ENCODE data around the gene SREBF1.
A peak's percentile ranks its signal among the peaks of the same experiment; 100 is the strongest.
"Not testable (repeated sequence)": the region's sequence is repeated elsewhere in the genome, so short reads cannot be mapped to it uniquely, and the experiment has no call there.

Gene SREBF1

DNA sequence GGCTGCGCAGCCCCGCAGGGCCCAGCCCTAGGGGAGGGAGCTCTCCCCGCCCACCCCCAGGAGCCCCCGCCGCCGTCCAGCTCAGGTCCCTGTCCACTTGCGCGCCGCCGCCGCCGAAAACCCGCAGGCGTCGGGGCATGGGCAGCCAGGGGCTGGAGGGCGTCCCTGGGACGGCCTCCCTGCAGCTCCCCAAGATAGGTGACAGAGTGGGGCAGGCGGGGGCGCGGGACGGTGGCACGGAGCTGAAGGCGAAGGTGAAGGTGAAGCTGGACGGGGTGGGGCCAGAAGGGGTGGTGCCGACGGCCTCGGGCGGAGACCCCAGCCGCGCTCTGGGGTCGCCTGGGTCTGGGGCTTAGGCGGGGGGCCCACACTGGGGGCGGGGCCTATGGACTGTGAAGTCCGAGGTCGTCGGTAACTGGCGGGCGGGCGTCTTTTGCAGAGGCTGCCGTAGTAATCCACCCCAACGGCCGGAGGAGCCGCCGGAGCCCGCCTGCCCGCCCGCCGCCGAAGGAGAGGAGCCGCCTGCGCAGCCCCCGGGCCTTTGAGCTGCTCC lies 27.2 kb downstream of the SREBF1 start:
- DNase-seq = no peak

DNA sequence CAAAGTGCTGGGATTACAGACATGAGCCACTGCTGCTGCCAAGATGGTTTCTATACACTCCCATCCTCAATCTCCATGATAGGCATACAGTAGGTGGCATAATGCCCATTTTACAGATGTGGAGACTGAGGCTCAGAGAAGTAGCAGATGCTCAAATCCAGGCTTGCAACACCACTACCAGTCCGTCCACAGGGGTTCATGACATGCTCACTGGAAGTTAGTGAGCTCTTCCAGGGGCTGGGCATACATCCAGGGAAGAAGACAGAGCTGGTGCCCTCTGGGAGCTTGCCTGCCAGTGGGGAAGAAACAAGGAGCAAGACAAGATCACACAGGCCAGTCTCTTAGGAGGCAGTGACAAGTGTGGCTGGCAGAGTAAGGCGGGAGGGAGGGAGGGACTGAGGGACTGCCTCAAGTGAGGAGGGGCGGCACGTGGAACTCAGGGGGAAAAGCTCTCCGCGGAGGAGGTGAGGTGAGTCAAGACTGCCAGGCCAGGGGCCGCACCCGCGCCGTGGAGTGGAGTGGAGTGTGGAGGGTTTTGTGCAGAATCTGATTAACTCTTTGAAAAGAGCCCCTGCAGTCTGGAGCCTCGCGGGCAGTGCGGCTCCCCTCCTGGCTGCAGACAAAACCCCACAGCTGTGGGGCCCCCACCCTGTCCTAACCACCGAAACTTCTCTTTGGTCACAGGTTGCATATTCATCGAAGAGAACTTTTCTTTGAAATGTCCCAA lies 27.9 kb downstream of the SREBF1 start:
- no peak for DNase-seq

DNA sequence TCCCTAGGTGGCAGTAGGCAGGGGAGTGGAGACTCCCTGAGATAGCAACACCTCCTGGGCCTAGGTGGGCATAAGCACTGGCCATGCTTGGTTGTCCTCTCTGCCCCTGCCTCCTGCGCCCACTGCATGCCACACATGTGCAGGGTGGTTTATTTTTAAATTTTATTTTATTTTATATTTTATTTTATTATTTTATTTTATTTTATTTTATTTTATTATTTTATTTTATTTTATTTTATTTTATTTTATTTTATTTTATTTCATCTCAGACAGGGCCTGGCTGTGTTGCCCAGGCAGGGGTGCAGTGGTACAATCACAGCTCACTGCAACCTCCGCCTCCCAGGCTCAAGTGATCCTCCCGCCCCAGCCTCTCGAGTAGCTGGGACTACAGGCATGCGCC lies 28.6 kb downstream of the SREBF1 start:
- not testable (repeated sequence) for DNase-seq

DNA sequence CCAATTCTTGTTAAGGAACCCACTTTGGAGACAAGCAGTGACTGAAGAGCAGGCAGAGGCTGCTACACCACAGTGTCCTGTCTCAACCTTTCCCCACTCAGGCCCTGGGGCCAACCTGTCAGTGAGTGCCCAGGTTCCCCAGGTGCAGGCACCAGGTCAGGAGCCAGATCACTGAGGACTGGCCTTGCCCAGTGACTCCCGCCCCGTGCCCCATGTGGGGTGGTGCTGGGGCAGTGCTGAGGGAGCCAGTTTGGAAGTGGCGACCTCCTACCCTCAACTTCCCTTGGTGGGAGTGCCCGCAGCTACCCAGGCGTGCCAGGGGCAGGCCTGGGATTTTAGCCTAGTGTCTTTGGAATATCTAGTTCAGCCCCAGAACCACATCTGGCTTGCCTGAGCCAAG lies 29.3 kb downstream of the SREBF1 start:
- DNase-seq = no peak

DNA sequence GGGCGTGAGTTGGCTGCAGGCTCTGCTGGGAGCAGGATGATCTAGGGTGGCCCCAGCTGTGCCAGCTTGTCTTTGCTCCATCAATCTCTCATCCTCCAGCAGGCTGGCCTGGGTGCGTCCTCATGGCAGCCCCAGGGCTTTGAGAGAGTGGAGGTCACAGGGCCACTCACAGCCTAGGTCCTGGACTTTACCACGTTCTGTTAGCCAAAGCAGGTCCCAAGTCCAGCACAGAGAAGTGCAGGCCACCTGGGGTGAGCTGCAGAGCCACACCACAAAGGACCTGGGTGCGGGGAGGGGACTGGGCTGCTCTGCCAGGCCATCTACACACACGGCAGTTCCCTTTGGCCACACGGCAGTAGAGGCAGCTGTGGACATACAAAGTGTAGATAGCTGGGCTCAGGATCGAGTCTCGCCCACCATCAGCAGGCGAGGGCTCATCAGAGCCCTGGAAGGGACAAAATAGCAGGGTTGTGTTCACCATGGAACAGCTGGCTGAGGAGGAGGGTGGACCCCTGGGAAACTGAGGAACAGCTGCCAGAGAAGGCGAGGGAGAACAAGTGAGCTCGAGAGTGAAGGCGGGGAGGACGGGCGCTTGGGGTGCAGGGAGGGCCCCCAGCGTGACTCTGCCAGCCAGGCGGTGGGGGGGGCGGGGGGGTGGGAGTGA lies 30.0 kb downstream of the SREBF1 start:
- no peak for DNase-seq

DNA sequence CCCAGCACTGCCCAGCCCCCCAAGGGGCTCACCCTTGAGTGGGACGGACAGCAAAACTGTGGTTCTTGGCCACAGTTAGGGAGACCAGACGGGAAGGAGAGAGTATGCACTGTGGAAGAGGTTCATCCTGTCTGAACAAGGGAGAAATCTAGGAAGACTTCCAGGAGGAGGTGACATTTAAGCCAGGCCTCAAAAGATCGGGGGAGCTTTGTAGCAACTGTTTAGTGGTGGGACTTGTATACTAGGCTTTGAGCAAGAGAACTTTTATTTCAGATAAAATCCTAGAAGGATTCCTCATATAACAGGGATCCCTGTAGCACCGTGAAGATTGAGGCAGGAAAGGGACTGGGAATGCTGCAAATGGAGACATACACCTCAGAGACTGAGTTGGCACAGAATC lies 30.8 kb downstream of the SREBF1 start:
- DNase-seq = no peak

DNA sequence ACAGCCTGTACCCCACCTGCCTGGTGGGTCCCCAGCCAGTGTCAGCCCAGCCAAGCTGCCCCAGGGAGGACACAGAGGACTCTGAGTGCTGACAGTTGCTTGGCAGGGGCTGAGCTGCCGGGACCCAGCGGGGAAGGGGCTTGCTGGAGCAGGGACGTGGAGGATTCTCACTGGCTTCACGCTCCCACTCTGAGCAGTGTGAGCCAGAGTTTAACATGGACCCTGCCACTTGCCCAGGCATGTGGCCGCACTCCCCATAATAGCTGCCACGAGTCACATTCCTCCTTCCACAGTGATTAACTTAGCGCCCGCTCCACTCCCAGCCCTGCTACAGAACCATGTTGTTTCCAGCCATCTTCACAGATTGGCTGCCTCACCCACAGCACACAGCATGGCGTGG lies 31.2 kb downstream of the SREBF1 start:
- DNase-seq = no peak

DNA sequence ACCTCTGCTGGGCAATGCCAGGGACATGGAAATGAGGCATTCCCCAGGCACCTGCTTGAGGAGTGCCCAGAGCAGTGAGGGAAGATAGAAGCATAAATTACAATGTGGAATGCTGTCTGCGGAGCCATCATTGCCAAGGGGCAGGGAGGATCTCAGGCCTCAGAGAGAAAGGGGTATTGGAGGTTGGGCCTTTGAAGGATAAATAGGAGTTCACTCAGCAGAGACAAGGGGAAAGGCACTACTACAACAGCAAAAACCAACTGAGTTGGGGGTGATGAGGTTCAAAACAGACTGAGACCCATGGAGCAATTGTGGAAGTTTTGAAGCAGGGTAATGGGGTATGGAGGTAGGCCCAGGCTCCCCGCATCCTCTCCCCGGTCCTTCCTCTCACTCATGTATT lies 32.8 kb downstream of the SREBF1 start:
- no peak for DNase-seq

DNA sequence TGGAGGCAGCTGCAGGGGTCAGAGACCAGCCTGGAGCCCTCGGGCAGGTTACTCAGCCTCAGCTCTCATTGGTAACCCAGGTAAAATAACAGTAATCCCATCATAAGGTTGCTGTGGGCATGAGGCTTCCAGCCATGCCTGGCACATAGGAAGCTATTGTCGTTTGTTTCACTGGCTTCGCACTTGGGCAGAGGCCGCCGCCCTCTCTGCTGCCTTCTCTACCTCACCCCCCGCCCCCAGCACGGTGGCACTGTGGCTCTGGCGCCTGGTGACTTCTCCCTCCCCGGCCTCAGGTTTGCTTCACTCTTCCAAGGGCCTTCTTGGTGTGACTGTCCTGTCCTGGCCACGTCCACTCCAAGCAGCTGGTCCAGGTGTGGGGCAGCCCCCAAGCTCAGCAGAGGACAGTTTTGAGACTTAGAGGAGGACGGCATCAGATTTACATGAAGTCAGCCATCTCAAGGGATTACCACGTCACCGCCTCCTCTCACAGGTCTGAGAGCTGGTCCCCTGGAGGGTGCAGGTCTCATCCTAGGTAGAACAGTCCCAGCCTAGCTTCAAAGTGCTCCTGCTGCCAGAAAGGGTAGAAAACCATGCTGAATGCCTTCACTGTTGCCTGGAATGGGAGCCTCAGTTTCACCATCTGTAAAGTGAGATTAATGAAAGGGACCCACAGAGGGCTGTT lies 34.8 kb downstream of the SREBF1 start:
- no peak for DNase-seq

DNA sequence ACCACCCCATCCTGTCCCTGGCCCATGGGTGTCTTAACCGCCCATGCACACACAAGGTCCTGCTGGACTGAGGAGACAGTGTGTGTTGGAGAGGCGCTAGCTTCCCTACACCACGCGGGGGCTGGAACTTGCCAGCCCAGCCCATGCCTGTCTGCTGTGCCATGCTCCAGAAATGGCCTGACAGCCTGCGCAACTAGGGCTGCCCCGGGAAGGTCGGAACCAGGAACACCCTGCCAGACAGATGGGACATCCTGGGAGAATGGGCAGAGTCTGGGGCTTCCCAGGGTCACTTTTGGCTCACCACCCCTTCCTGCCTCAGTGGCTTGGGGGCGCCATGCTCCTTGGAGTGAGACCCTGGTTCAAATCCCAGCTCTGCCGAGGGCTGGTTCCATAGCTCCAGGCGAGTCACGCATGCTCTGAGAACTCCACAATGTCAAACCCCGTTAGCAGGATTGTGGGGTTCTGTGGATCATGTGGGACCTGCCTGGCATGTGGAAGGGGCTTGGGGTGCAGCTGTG lies 36.2 kb downstream of the SREBF1 start:
- no peak for DNase-seq

DNA sequence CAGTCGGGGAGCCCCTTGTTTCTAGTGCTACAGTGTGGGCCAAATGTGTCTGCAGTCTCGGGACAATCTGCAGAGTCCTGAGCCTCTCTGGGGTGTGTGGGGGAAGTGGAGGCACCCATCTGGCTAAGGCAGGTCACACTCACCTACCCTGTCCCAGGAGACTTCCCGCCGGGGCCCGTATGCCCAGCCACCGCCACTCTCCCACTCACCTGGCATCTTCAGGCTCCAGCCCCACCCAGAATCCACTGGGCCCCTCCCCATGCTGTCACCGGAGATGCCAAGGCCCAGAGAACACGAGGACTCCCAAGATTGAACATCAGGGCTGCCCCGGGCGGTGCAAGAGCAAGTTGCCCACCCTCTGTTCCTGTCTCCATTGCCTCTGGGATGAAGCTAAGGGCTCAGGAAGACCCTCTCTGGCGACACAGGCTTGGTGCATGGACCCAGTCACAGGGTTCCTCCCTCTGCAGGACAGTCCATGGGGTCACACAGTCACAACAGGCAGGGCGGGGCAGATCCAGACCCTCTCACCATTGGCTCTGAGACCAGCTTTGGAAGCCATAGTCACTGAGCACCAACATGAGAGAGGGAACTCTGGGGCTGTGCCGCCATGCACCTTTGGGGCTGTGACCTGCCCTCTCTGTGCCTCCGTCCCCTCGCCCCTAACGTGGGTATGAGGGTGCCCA lies 38.1 kb downstream of the SREBF1 start:
- DNase-seq = no peak

DNA sequence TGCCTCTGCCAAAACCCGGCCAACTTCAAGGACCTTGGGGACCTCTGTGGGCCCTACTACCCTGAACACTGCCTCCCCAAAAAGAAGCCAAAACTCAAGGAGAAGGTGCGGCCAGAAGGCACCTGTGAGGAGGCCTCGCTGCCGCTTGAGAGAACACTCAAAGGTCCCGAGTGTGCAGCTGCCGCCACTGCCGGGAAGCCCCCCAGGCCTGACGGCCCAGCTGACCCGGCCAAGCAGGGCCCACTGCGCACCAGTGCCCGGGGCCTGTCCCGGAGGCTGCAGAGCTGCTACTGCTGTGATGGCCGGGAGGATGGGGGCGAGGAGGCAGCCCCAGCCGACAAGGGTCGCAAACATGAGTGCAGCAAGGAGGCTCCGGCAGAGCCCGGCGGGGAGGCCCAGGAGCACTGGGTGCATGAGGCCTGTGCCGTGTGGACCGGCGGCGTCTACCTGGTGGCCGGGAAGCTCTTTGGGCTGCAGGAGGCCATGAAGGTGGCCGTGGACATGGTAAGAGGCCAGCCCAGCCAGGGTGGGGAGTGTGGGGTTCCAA lies 38.7 kb downstream of the SREBF1 start:
- DNase-seq = no peak

DNA sequence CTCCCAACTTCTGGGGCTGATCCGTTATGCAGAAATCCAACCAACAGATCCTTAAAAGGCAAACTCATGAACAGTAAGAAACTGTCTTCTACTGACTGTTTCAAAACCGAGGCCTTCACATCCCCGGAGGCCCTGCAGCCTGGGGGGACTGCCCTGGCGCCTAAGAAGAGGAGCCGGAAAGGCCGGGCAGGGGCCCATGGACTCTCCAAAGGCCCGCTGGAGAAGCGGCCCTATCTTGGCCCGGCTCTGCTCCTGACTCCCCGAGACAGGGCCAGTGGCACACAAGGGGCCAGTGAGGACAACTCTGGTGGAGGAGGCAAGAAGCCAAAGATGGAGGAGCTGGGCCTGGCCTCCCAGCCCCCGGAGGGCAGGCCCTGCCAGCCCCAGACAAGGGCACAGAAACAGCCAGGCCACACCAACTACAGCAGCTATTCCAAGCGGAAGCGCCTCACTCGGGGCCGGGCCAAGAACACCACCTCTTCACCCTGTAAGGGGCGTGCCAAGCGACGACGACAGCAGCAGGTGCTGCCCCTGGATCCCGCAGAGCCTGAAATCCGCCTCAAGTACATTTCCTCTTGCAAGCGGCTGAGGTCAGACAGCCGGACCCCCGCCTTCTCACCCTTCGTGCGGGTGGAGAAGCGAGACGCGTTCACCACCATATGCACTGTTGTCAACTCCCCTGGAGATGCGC lies 39.5 kb downstream of the SREBF1 start:
- DNase-seq = no peak

DNA sequence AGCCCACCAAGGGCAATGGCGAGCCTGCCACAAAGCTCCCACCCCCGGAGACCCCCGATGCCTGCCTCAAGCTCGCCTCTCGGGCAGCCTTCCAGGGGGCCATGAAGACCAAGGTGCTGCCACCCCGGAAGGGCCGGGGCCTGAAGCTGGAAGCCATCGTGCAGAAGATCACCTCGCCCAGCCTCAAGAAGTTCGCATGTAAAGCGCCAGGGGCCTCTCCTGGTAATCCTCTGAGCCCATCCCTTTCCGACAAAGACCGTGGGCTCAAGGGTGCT lies 40.1 kb downstream of the SREBF1 start:
- no peak for DNase-seq

DNA sequence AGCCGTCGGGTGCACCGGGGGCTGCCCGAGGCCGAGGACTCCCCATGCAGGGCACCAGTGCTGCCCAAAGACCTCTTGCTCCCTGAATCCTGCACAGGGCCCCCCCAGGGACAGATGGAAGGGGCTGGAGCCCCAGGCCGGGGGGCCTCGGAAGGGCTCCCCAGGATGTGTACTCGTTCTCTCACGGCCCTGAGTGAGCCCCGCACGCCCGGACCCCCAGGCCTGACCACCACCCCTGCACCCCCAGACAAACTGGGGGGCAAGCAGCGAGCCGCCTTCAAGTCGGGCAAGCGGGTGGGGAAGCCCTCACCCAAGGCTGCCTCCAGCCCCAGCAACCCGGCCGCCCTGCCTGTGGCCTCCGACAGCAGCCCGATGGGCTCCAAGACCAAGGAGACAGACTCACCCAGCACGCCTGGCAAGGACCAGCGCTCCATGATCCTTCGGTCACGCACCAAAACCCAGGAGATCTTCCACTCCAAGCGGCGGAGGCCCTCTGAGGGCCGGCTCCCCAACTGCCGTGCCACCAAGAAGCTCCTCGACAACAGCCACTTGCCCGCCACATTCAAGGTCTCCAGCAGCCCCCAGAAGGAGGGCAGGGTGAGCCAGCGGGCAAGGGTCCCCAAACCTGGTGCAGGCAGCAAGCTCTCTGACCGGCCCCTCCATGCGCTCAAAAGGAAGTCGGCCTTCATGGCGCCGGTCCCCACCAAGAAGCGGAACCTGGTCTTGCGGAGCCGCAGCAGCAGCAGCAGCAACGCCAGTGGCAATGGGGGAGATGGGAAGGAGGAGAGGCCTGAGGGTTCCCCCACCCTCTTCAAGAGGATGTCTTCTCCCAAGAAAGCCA lies 40.6 kb downstream of the SREBF1 start:
- no peak for DNase-seq

DNA sequence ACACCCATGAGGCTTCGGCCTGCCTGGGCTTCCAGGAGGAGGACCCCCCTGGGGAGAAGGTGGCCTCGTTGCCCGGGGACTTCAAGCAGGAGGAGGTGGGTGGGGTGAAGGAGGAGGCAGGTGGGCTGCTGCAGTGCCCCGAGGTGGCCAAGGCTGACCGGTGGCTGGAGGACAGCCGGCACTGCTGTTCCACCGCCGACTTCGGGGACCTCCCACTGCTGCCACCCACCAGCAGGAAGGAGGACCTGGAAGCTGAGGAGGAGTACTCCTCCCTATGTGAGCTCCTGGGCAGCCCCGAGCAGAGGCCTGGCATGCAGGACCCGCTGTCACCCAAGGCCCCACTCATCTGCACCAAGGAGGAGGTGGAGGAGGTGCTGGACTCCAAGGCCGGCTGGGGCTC lies 41.5 kb downstream of the SREBF1 start:
- no peak for DNase-seq

DNA sequence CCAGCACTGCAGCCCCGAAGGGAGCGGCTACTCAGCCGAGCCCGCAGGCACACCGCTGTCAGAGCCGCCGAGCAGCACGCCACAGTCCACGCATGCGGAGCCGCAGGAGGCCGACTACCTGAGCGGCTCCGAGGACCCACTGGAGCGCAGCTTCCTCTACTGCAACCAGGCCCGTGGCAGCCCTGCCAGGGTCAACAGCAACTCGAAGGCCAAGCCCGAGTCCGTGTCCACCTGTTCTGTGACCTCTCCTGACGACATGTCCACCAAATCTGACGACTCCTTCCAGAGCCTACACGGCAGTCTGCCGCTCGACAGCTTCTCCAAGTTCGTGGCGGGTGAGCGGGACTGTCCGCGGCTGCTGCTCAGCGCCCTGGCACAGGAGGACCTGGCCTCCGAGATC lies 42.4 kb downstream of the SREBF1 start:
- DNase-seq = no peak

DNA sequence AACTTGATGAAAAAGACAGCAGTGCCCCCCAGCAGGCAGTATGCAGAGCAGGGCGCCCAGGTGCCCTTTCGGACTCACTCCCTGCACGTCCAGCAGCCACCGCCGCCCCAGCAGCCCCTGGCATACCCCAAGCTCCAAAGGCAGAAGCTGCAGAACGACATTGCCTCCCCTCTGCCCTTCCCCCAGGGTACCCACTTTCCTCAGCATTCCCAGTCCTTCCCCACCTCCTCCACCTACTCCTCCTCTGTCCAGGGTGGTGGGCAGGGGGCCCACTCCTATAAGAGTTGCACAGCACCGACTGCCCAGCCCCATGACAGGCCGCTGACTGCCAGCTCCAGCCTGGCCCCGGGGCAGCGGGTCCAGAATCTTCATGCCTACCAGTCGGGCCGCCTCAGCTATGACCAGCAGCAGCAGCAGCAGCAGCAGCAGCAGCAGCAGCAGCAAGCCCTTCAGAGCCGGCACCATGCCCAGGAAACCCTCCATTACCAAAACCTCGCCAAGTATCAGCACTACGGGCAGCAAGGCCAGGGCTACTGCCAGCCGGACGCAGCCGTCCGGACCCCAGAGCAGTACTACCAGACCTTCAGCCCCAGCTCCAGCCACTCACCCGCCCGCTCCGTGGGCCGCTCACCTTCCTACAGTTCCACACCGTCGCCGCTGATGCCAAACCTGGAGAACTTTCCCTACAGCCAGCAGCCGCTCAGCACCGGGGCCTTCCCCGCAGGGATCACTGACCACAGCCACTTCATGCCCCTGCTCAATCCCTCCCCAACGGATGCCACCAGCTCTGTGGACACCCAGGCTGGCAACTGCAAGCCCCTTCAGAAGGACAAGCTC lies 43.2 kb downstream of the SREBF1 start:
- DNase-seq = no peak

DNA sequence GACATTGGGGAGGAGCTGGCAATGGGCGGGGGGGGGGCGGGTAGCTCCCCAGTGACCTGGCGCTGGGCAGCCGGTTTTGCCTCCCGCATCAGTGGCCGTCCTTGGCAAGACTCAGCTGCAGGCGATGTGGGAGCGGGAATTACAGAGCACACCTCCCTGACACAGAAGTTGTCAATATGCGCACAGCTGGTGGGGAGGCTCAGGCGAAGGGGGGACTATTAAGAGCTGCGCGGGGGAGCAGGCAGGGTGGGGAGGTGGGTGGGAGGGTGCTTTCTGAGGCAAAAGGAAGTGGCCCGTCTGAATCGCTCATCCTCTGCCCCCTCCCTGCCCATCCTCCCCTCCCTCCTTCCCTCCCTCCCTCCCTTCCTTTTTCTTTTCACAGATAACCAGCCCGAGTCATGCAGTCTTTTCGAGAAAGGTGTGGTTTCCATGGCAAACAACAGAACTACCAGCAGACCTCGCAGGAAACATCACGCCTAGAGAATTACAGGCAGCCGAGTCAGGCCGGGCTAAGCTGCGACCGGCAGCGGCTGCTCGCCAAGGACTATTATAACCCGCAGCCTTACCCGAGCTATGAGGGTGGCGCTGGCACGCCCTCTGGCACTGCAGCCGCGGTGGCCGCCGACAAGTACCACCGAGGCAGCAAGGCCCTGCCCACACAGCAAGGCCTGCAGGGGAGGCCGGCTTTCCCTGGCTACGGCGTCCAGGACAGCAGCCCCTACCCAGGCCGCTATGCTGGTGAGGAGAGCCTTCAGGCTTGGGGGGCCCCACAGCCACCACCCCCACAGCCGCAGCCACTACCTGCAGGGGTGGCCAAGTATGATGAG lies 44.0 kb downstream of the SREBF1 start:
- DNase-seq = peak; percentile 75

All from CD4-positive, alpha-beta T cell treated with Interleukin-17A for 4 hours (primary cell).